Karpas-422 (cell line): ENCODE measurements around the gene C4B. TPM values are rescaled to one million over a fixed set of nuclear protein-coding genes. Genes with fewer than 3 reads are reported as not detected.
"Not testable (repeated sequence)": the region's sequence is repeated elsewhere in the genome, so short reads cannot be mapped to it uniquely, and the experiment has no call there.

Experiments
- DNase-seq: peaks from one replicate; pipeline ENCODE4 v3.0.0-alpha.2; 2015
- H2AFZ ChIP-seq: fragments of 200-600 bp; sonication (generic); 2 replicates; pipeline ENCODE4 v1.6.1; 2014; ENCODE audit warnings: antibody characterized with exemption, low read length, mixed read lengths
- H3K27ac ChIP-seq: fragments of 200-600 bp; sonication (generic); 2 replicates; pipeline ENCODE4 v1.5.1; 2014; ENCODE audit warnings: mild to moderate bottlenecking, low read length, moderate library complexity
- H3K27me3 ChIP-seq: fragments of 200-600 bp; sonication (generic); 2 replicates; pipeline ENCODE4 v1.6.1; 2014; ENCODE audit warnings: low read length, mixed read lengths
- H3K36me3 ChIP-seq: fragments of 200-600 bp; sonication (generic); 2 replicates; pipeline ENCODE4 v1.6.1; 2014; ENCODE audit warnings: low read length, mixed read lengths; ENCODE audit not compliant: insufficient read depth
- H3K4me1 ChIP-seq: fragments of 200-600 bp; sonication (generic); 2 replicates; pipeline ENCODE4 v1.6.1; 2014; ENCODE audit warnings: mild to moderate bottlenecking, low read length, mixed read lengths
- H3K4me2 ChIP-seq: fragments of 200-600 bp; sonication (generic); 2 replicates; pipeline ENCODE4 v1.6.1; 2014; ENCODE audit warnings: low read length, low read depth, mild to moderate bottlenecking; ENCODE audit not compliant: poor library complexity, severe bottlenecking
- H3K4me3 ChIP-seq: fragments of 200-600 bp; sonication (generic); 2 replicates; pipeline ENCODE4 v1.5.1; 2014; ENCODE audit warnings: mild to moderate bottlenecking, antibody characterized with exemption, low read length, mixed read lengths
- H3K79me2 ChIP-seq: fragments of 200-600 bp; sonication (generic); 2 replicates; pipeline ENCODE4 v1.6.1; 2014; ENCODE audit warnings: mild to moderate bottlenecking, low read length, mixed read lengths
- H3K9ac ChIP-seq: fragments of 200-600 bp; sonication (generic); 2 replicates; pipeline ENCODE4 v1.6.0; 2014; ENCODE audit warnings: low read length
- H3K9me2 ChIP-seq: fragments of 200-600 bp; sonication (generic), shearing (Covaris generic); replicated peaks from 2 replicates; pipeline ENCODE4 v1.6.0; 2014; ENCODE audit warnings: mild to moderate bottlenecking, low read length, moderate library complexity; ENCODE audit not compliant: insufficient read depth
- H3K9me3 ChIP-seq: fragments of 300-700, 200-600 bp; sonication (generic); 2 replicates; pipeline ENCODE4 v1.6.1; 2014; ENCODE audit warnings: low read length, mixed read lengths
- H4K20me1 ChIP-seq: fragments of 200-600 bp; sonication (generic); 2 replicates; pipeline ENCODE4 v1.6.1; 2014; ENCODE audit warnings: mild to moderate bottlenecking, antibody characterized with exemption, low read length, low read depth; ENCODE audit not compliant: insufficient read depth
- total RNA-seq: library from RNA; depleted of rRNA; stranded (reverse); fragments of >200 nt; shearing (Covaris generic); gene quantifications from 2 replicates; pipeline ENCODE4 v1.2.3, GENCODE V29; 2014; ENCODE audit warnings: low replicate concordance

C4B gene
- total RNA-seq, 1 experiment from 2014 or later: 1.9 TPM

DNA sequence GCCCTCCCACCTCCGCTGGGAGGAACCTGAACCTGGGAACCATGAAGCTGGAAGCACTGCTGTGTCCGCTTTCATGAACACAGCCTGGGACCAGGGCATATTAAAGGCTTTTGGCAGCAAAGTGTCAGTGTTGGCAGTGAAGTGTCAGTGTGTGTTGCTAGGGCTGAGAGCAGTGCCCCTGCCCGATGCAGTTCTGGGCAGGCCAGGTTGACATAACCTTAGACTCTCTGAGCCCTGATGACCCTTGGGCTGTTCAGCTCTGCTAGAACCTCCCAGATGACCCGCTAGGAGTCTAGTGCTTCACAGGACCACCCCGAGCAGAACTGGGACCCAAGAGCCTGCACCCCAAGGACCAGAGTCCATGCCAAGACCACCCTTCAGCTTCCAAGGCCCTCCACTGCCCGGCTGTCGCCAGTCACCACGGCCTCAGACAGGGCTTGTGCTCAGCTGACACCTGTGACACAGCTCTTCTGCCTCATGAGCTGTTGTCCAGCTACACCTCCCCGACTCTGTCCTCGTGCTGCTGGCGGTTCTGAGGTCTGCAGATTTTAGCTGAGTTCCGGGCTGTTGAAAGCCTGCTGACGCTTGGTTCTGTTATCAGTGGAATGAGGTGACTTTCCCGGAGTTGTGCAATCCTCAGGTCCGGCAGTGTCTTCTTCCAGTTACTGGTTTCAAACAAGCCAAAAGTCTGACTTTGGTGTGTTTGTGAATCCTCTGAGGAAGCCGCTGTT, 20.9 kb downstream of the C4B start:
- not testable (repeated sequence) for H3K9ac ChIP-seq, DNase-seq, H3K9me2 ChIP-seq, H3K4me2 ChIP-seq, H4K20me1 ChIP-seq, H3K79me2 ChIP-seq, H3K36me3 ChIP-seq, H3K27me3 ChIP-seq, H3K9me3 ChIP-seq, H3K27ac ChIP-seq, H3K4me3 ChIP-seq, H2AFZ ChIP-seq, H3K4me1 ChIP-seq

DNA sequence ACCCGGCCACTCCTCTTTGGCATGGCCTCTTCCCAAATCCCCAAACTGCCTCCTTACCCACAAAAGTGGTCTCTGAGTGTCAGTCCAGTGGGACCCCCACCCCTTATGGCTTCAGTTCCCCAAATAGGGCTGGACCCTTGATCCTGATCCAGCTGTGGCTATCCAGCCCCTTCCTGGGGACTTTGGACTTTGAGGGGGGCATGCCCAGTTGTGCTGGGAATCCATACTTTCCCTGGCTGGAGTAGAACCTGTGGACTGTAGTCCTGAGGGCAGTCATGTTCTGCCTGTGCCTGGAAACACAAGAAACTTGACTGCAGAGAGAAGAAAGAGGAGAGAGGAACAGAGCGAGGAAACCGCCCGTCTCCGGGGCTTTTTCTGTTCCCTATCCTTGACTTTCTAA, 22.5 kb downstream of the C4B start:
- not testable (repeated sequence) for H3K79me2 ChIP-seq, H3K27me3 ChIP-seq, H3K27ac ChIP-seq, DNase-seq, H3K9me3 ChIP-seq, H4K20me1 ChIP-seq, H2AFZ ChIP-seq, H3K9ac ChIP-seq, H3K36me3 ChIP-seq, H3K4me2 ChIP-seq, H3K4me1 ChIP-seq, H3K9me2 ChIP-seq, H3K4me3 ChIP-seq

DNA sequence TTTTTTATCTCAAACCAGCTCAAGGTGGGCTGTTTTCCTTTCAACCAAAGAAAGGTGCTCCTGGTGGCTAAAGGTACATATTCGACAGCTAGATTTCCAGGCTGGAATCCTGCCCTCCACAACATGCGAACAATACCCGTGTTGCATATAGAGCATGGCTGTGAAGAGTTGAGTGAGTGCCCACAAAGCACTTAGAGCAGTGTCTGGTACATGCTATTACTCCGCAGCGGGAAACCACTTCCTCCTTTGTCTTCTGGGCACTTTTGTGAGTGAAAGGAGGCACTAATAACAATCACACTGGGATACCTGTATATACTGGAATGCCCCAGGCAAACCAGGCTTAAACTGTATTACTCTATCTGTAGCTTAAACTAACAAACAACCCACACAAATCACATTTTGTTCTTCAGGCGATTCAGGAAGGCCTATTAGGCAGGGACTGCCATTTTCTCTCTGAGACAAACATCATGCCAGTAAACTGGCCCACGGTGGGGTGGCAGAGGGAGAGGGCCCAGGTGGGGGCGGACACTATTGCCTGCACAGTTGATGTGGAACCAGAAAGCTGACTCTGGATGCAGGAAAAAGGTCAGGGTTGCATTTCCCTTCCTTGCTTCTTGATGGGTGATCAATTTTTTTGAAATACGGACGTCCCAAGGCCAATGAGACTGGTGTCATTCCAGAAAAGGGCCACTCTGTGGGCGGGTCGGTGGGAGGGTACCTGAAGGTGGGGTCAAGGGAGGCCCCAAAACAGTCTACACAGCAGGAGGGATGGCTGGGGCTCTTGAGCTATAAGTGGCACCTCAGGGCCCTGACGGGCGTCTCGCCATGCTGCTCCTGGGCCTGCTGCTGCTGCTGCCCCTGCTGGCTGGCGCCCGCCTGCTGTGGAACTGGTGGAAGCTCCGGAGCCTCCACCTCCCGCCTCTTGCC, 23.3 kb downstream of the C4B start, which contains the start of gene CYP21A2:
Gene CYP21A2 (plus strand): TSS at position 818 of the 927 bp plus-strand sequence. CDS start 8 bp downstream, at position 826.
- H3K27me3 ChIP-seq, H4K20me1 ChIP-seq, H3K9me2 ChIP-seq, H2AFZ ChIP-seq, H3K9me3 ChIP-seq, H3K36me3 ChIP-seq, DNase-seq, H3K4me1 ChIP-seq, H3K4me2 ChIP-seq, H3K9ac ChIP-seq, H3K79me2 ChIP-seq, H3K4me3 ChIP-seq, H3K27ac ChIP-seq: not testable (repeated sequence)

- H3K9me2 ChIP-seq, DNase-seq, H2AFZ ChIP-seq, H3K9ac ChIP-seq, H3K4me1 ChIP-seq, H3K27ac ChIP-seq, H3K9me3 ChIP-seq, H4K20me1 ChIP-seq, H3K4me3 ChIP-seq, H3K27me3 ChIP-seq, H3K4me2 ChIP-seq, H3K79me2 ChIP-seq, H3K36me3 ChIP-seq: not testable (repeated sequence)
Observed at GRCh38 chr6:32038878-32039277, 24.3 kb downstream of the C4B start.

DNA sequence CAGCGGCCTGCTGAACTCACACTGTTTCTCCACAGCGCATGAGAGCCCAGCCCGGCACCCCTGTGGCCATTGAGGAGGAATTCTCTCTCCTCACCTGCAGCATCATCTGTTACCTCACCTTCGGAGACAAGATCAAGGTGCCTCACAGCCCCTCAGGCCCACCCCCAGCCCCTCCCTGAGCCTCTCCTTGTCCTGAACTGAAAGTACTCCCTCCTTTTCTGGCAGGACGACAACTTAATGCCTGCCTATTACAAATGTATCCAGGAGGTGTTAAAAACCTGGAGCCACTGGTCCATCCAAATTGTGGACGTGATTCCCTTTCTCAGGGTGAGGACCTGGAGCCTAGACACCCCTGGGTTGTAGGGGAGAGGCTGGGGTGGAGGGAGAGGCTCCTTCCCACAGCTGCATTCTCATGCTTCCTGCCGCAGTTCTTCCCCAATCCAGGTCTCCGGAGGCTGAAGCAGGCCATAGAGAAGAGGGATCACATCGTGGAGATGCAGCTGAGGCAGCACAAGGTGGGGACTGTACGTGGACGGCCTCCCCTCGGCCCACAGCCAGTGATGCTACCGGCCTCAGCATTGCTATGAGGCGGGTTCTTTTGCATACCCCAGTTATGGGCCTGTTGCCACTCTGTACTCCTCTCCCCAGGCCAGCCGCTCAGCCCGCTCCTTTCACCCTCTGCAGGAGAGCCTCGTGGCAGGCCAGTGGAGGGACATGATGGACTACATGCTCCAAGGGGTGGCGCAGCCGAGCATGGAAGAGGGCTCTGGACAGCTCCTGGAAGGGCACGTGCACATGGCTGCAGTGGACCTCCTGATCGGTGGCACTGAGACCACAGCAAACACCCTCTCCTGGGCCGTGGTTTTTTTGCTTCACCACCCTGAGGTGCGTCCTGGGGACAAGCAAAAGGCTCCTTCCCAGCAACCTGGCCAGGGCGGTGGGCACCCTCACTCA, 25.0 kb downstream of the C4B start:
- H3K4me1 ChIP-seq, H3K79me2 ChIP-seq, H3K9me3 ChIP-seq, H3K36me3 ChIP-seq, H3K27me3 ChIP-seq, H3K27ac ChIP-seq, H3K9me2 ChIP-seq, H4K20me1 ChIP-seq, H3K4me3 ChIP-seq, H3K4me2 ChIP-seq, H2AFZ ChIP-seq, DNase-seq, H3K9ac ChIP-seq: not testable (repeated sequence)

DNA sequence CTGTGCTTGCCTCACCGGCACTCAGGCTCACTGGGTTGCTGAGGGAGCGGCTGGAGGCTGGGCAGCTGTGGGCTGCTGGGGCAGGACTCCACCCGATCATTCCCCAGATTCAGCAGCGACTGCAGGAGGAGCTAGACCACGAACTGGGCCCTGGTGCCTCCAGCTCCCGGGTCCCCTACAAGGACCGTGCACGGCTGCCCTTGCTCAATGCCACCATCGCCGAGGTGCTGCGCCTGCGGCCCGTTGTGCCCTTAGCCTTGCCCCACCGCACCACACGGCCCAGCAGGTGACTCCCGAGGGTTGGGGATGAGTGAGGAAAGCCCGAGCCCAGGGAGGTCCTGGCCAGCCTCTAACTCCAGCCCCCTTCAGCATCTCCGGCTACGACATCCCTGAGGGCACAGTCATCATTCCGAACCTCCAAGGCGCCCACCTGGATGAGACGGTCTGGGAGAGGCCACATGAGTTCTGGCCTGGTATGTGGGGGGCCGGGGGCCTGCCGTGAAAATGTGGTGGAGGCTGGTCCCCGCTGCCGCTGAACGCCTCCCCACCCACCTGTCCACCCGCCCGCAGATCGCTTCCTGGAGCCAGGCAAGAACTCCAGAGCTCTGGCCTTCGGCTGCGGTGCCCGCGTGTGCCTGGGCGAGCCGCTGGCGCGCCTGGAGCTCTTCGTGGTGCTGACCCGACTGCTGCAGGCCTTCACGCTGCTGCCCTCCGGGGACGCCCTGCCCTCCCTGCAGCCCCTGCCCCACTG, 25.9 kb downstream of the C4B start:
- not testable (repeated sequence) for H3K27me3 ChIP-seq, H2AFZ ChIP-seq, H3K4me3 ChIP-seq, H3K4me1 ChIP-seq, DNase-seq, H3K36me3 ChIP-seq, H3K9me2 ChIP-seq, H3K4me2 ChIP-seq, H3K9me3 ChIP-seq, H3K79me2 ChIP-seq, H3K27ac ChIP-seq, H3K9ac ChIP-seq, H4K20me1 ChIP-seq

GRCh38 chr6:32041050-32041321, 26.4 kb downstream of the C4B start:
- DNase-seq, H3K4me3 ChIP-seq, H3K9ac ChIP-seq, H3K27ac ChIP-seq, H3K27me3 ChIP-seq, H3K9me2 ChIP-seq, H4K20me1 ChIP-seq, H3K9me3 ChIP-seq, H2AFZ ChIP-seq, H3K4me1 ChIP-seq, H3K36me3 ChIP-seq, H3K4me2 ChIP-seq, H3K79me2 ChIP-seq: not testable (repeated sequence)
